Effector memory CD8-positive, alpha-beta T cell (primary cell): ENCODE results near the gene HOXD11.

ENCODE experiments used
- ATAC-seq: fragments of 150-1000 bp; cut with Tn5 transposase; replicated peaks from 2 replicates; pipeline ENCODE4 v1.10.0; 2021; ENCODE audit warnings: mild to moderate bottlenecking, moderate library complexity
- DNase-seq, 3 experiments: peaks; one replicate each; pipeline ENCODE4 v3.0.0; 2021
- H3K27ac Mint-ChIP-seq, 2 donors: one replicate each; pipeline ENCODE4 v1.8.0; 2022; ENCODE audit warnings: mild to moderate bottlenecking in 2 of 2, mixed read lengths in 2 of 2, moderate library complexity in 2 of 2
- H3K27me3 Mint-ChIP-seq, 2 donors: one replicate each; pipeline ENCODE4 v1.8.0; 2022; ENCODE audit warnings: mixed read lengths in 2 of 2
- H3K36me3 Mint-ChIP-seq: one replicate; pipeline ENCODE4 v1.8.0; 2022; ENCODE audit warnings: mild to moderate bottlenecking, moderate library complexity, mixed read lengths; ENCODE audit not compliant: insufficient read depth
- H3K4me1 Mint-ChIP-seq, 2 donors: one replicate each; pipeline ENCODE4 v1.8.0; 2022; ENCODE audit warnings: low read depth in 2 of 2, mixed read lengths in 2 of 2
- H3K4me3 Mint-ChIP-seq, 2 donors: one replicate each; pipeline ENCODE4 v1.8.0; 2022; ENCODE audit warnings: mild to moderate bottlenecking in 2 of 2, mixed read lengths in 2 of 2, moderate library complexity in 2 of 2
- H3K9me3 Mint-ChIP-seq, 2 donors: one replicate each; pipeline ENCODE4 v1.8.0; 2022; ENCODE audit warnings: mixed read lengths in 2 of 2

The HOXD11 gene

DNA sequence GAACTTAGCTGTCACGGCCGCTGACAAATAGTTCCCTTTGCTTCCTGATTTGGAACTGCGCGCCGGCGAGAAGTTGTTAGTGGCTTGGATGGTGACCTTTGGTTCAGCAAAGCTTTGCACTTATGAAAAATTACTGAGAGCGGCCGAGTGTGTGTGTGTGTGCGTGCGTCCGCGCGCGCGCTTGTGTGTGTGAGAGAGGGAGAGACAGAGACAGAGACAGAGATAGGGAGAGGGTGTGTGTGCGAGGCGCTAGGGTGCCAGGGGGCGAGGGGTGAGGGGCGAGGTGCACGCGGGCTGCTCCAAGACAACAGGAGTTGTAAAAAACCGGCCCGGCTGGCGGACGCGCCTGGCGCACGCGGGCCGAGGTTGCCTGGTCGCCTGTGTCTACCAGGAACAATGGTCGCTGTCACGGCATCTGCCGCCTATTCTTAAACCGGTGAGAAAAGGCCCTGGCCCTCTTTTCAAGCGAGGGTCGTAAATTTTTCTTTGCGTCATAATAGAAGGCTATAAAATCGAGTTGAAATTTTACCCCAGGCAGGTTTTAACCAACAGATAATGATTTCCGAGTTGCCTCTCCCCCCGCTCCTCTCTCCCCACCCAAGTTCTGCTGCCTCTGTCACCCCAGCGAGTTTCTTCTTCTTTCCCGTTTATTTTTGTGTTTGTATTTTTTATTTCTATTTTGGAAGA lies 50.6 kb downstream of the HOXD11 start:
- no peak for DNase-seq
- H3K4me3 Mint-ChIP-seq: peak overlapping the region; percentile 50 to 58
- H3K4me1 Mint-ChIP-seq: peaks cover 9 to 11% of the 10 kb centered on the region in 2 donors
- no peak for ATAC-seq
- no peaks in the 10 kb centered on the region for H3K9me3 Mint-ChIP-seq
- H3K36me3 Mint-ChIP-seq: peaks cover 18% of the 10 kb centered on the region
- H3K27ac Mint-ChIP-seq: no peak overlapping the region
- H3K27me3 Mint-ChIP-seq: peaks cover 87 to 100% of the 10 kb centered on the region in 2 donors

DNA sequence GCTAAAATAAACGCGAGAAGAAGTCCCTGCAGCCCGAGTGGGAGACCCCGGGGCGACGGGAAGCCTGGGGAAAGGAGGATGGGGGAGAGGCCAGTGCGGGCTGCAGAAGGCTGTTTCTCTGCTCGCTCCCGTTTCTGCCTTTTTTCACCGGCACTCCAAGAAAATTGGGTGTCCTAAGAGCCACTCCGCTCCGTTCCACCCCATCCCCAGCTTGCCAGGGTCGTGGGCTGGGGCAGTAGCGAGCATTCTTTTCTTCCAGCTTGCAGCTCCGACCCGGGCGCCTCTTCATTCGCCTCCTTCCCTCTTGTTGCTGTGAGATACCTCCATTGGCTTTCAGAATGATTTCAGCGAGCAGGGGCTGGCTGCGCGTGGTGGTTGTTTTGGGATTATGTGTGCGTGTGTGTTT lies 51.1 kb downstream of the HOXD11 start:
- peak overlapping the region in 1 of 2 donors; percentile 58 for H3K4me3 Mint-ChIP-seq
- peaks cover 87 to 100% of the 10 kb centered on the region in 2 donors for H3K27me3 Mint-ChIP-seq
- H3K9me3 Mint-ChIP-seq: no peaks in the 10 kb centered on the region
- H3K27ac Mint-ChIP-seq: no peak overlapping the region
- peaks cover 9 to 11% of the 10 kb centered on the region in 2 donors for H3K4me1 Mint-ChIP-seq
- DNase-seq (no peak), ATAC-seq (no peak)
- H3K36me3 Mint-ChIP-seq: peaks cover 20% of the 10 kb centered on the region

DNA sequence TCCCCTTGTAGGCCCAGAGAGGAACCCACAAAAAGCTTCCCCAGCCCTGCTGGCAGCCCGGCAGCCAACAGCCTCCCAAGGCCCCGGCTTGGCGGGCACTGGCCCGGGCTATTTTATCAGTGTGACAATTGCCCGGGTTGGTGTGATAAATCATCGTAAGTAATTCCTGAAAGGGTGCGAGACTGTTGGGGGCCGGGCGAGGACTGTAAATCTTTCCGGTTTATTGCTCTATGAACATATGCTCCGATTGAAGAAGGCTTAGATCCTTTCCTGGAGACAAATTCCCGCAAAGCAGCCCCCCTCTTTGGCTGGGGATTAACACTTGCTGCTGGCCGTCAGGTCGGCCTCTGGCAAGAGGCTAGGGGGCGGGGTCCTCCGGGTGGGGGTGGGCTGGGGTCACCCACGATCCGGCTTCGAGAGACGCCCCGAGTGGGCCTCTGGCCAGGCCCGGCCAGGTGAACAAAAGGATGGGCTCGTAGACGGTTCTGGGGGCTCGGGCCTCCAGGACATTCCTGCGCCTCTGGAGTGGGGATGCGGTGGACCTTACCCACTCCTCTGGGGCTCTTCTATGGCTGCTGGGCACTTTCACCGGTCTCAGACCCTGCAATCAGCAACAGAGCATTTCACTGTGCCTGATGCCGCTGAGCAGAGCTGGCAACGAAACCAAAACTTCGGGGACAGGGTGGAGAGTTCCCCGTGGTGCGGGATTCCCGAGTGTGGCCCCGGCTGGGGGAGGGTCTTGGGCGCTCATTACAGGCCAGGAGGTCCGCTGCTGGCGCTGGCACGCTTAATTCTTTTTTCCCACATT lies 52.0 kb downstream of the HOXD11 start:
- Mint-ChIP-seq H3K4me3 (peak overlapping the region in 1 of 2 donors; percentile 14), H3K27ac (no peak overlapping the region), H3K9me3 (peaks cover 0 to under 1% of the 10 kb centered on the region in 2 donors), H3K36me3 (peaks cover 29% of the 10 kb centered on the region), H3K27me3 (peaks cover 89 to 100% of the 10 kb centered on the region in 2 donors), H3K4me1 (peaks cover 9 to 11% of the 10 kb centered on the region in 2 donors)
- no peak for DNase-seq
- ATAC-seq: no peak
